ENCODE data around the gene SETD1A. TPM values are rescaled to one million over a fixed set of nuclear protein-coding genes. Genes with fewer than 3 reads are reported as not detected.

SETD1A gene
- total and polyA plus RNA-seq, 2 of the 8 experiments (the other 6 are each of a cell fraction or from before 2014, with no cell fraction given), result 4.8 to 29.0 TPM

GRCh38 chr16:30980959-30981358, 23.4 kb downstream of the SETD1A start (continued):
- TF ChIP-seq SIN3A (conservative IDR thresholded peaks at IDR 0.05 in 1 of 2, IDR thresholded peaks at IDR 0.05 in 1 of 2; ENCODE audit: low read depth in 1 of 2, low read length in 2 of 2) (no peak), RXRA (IDR thresholded peaks at IDR 0.05; ENCODE audit: insufficient read depth, low read depth, low read length) (no peak)

All from H1 (cell line).